ENCODE measurements around the gene KASH5. TPM values are rescaled to one million over a fixed set of nuclear protein-coding genes. Genes with fewer than 3 reads are reported as not detected.

KASH5 gene
- total RNA-seq, 1 experiment from 2014 or later: not detected

- H3K4me1 ChIP-seq (ENCODE audit: insufficient read depth, low read length): 0 out of 2 replicates have a peak, but pooled peaks cover 2% of the 10 kb centered on the region
- peaks cover 31 to 62% (median 51%) of the 10 kb centered on the region in 3 experiments for H3K36me3 Mint-ChIP-seq (ENCODE audit: insufficient read depth in 1 of 3, low read depth in 3 of 3)
- peak overlapping the region; percentile 80 for H3K18ac ChIP-seq (ENCODE audit: insufficient read length, low read depth, low read length)
- no peak overlapping the region for H4K91ac ChIP-seq (ENCODE audit: insufficient read length, low read depth, low read length)
- H3K23me2 ChIP-seq (ENCODE audit: insufficient read length, low read depth, low read length, poor library complexity, severe bottlenecking): peaks cover 12% of the 10 kb centered on the region
- TF ChIP-seq CTCF (conservative IDR thresholded peaks at IDR 0.05): no peak
- no peak overlapping the region for H2AK5ac ChIP-seq (ENCODE audit: insufficient read length, low read length)
- peak overlapping the region; percentile 18 for H3K4me2 ChIP-seq (ENCODE audit: insufficient read depth, insufficient read length, low read length)
- H4K5ac ChIP-seq (ENCODE audit: insufficient read length, low read depth, low read length): no peak overlapping the region
- no peak overlapping the region for H3K27ac ChIP-seq (ENCODE audit: insufficient read length, low read depth, low read length)
- H3K4ac ChIP-seq (ENCODE audit: low read depth, low read length): no peak overlapping the region
- peaks cover 0 to 3% of the 10 kb centered on the region in 2 experiments; a peak in 2 of 5 replicates for H3K9me3 Mint-ChIP-seq
- no peak overlapping the region for H2BK15ac ChIP-seq (ENCODE audit: low read depth, low read length)
- no peak overlapping the region for H3K14ac ChIP-seq (ENCODE audit: insufficient read depth, low read length)
- no peak overlapping the region for H4K8ac ChIP-seq (replicated peaks; ENCODE audit: insufficient read length, low read depth, low read length)
- H3K23ac ChIP-seq (ENCODE audit: insufficient read length, low read depth, low read length): no peak overlapping the region
- H3K79me1 ChIP-seq (ENCODE audit: insufficient read depth, low read depth, low read length, poor library complexity, severe bottlenecking): no peaks in the 10 kb centered on the region
- H2BK20ac ChIP-seq (ENCODE audit: low read depth, low read length, poor library complexity, severe bottlenecking): no peak overlapping the region
- H2BK5ac ChIP-seq (ENCODE audit: insufficient read length, low read length): no peak overlapping the region
- H3K27me3 Mint-ChIP-seq (ENCODE audit: low read depth): peaks cover 18% of the 10 kb centered on the region
- no peak overlapping the region for H2BK120ac ChIP-seq (ENCODE audit: low read depth, low read length, poor library complexity, severe bottlenecking)
- H3K4me3 Mint-ChIP-seq: peak overlapping the region in 1 of 2 experiments; percentile 66; a peak in 3 of 5 replicates
- WGBS (ENCODE audit: extremely low coverage, insufficient read length, low lambda C conversion rate): no CpG with 5 or more reads among the region's 36 CpGs
- peaks cover 20 to 36% of the 10 kb centered on the region in 2 experiments for H3K4me1 Mint-ChIP-seq
- H3K9ac ChIP-seq (ENCODE audit: extremely low read depth, insufficient read length, low read length): no peak overlapping the region
- H3K79me2 ChIP-seq (ENCODE audit: insufficient read depth, low read length): no peaks in the 10 kb centered on the region
- no peak overlapping the region for H2AFZ ChIP-seq (ENCODE audit: low read length)
- peaks cover 3% of the 10 kb centered on the region; the same call in 1 of the 2 replicates for H3K27me3 ChIP-seq (ENCODE audit: insufficient read depth, low read length)
- no peak overlapping the region for H2BK12ac ChIP-seq (ENCODE audit: insufficient read length, low read depth, low read length)
- H3K27ac Mint-ChIP-seq: peak overlapping the region in 1 of 3 experiments; percentile 55; a peak in 4 of 7 replicates
- peak; percentile 82 for DNase-seq
- no peaks in the 10 kb centered on the region for H3K9me3 ChIP-seq (ENCODE audit: control insufficient read depth, low read depth, low read length)
- no peak overlapping the region for H3T11ph ChIP-seq (ENCODE audit: low read length)
- no peaks in the 10 kb centered on the region for H4K20me1 ChIP-seq (ENCODE audit: control insufficient read depth, insufficient read depth, insufficient read length)
- no peak overlapping the region for H3K56ac ChIP-seq (ENCODE audit: insufficient read length, low read depth, low read length)
These were observed 47.8 kb upstream of the KASH5 start for GRCh38 chr19:49340069-49340864.
